ENCODE results near the gene DRG2. TPM values are rescaled to one million over a fixed set of nuclear protein-coding genes. Genes with fewer than 3 reads are reported as not detected.

Gene DRG2
- total and polyA plus RNA-seq, 4 donors = 28.6 to 41.3 (median 35.6) TPM

DNA sequence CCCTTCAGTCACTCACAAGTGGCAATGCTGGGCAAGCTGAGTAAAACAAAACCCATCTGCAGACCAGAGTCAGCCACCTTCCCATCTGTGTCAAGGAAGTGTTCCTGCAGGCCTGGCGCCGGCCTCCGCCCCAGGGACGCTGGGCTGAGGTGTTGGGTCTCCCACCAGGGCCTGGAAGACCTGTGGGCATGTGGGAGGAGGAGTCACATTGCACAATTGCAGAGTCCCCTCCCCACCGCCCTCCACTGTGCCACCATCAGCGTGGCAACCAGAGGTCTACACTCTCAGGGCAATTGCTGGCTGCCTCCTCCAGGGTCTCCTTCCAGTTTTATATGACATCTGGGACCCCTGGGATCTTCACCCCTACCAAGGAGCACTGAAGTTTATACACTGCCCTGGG lies 17.8 kb downstream of the DRG2 start:
- Histone ChIP-seq H3K27ac (ENCODE audit: low read depth in 1 of 2, low read length in 1 of 2) (no peak overlapping the region), H3K36me3 (ENCODE audit: control insufficient read depth in 4 of 4, insufficient read depth in 4 of 4, low read length in 4 of 4) (peaks cover 0 to 52% (median 19%) of the 10 kb centered on the region in 4 donors), H3K27me3 (ENCODE audit: control insufficient read depth in 3 of 3, insufficient read depth in 3 of 3, low read length in 2 of 3) (no peaks in the 10 kb centered on the region), H3K9me3 (ENCODE audit: control insufficient read depth in 4 of 4, insufficient read depth in 3 of 4, low read length in 3 of 4) (no peaks in the 10 kb centered on the region), H3K4me3 (no peak overlapping the region), H3K4me1 (ENCODE audit: control insufficient read depth in 5 of 5, insufficient read depth in 5 of 5, low read length in 5 of 5) (peaks cover 0 to under 1% (median 0%) of the 10 kb centered on the region in 5 donors), H3K9ac (ENCODE audit: insufficient read depth in 1 of 2, low read length in 2 of 2) (no peak overlapping the region)
- DNase-seq (no peak), ATAC-seq (ENCODE audit: insufficient read depth, low FRiP score) (no peak)
- TF ChIP-seq, protein P1, sequence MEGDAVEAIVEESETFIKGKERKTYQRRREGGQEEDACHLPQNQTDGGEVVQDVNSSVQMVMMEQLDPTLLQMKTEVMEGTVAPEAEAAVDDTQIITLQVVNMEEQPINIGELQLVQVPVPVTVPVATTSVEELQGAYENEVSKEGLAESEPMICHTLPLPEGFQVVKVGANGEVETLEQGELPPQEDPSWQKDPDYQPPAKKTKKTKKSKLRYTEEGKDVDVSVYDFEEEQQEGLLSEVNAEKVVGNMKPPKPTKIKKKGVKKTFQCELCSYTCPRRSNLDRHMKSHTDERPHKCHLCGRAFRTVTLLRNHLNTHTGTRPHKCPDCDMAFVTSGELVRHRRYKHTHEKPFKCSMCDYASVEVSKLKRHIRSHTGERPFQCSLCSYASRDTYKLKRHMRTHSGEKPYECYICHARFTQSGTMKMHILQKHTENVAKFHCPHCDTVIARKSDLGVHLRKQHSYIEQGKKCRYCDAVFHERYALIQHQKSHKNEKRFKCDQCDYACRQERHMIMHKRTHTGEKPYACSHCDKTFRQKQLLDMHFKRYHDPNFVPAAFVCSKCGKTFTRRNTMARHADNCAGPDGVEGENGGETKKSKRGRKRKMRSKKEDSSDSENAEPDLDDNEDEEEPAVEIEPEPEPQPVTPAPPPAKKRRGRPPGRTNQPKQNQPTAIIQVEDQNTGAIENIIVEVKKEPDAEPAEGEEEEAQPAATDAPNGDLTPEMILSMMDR (IDR thresholded peaks at IDR 0.05; ENCODE audit: control extremely low read depth, extremely low read depth) = no peak
- 93 to 98% methylated on average over 6 of the region's 6 CpGs for WGBS, 2 donors

DNA sequence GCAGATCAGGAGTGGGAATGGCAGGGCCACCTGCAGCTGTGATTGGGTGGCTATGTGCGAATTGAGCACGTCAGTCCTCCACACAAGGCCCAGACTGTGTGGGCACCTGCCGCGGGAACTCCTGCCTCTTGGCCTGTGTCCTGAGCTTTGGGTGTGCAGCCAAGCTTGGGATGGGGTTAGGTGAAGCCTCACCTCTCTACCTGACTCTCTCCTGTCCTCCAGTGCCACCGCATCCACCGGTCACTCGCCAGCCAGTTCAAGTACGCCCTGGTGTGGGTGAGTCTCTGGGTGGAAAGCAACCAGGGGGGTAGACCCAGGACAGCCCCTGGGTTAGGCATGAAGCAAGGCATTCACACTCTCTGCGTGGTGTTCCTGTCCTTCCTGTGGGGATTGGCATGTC lies 18.5 kb downstream of the DRG2 start:
- no peak overlapping the region for H3K27ac ChIP-seq (ENCODE audit: low read depth in 1 of 2, low read length in 1 of 2)
- H3K9me3 ChIP-seq (ENCODE audit: control insufficient read depth in 4 of 4, insufficient read depth in 3 of 4, low read length in 3 of 4) = no peaks in the 10 kb centered on the region
- no peaks in the 10 kb centered on the region for H3K4me1 ChIP-seq (ENCODE audit: control insufficient read depth in 5 of 5, insufficient read depth in 5 of 5, low read length in 5 of 5)
- no peak for DNase-seq
- 93 to 95% methylated on average over 9 of the region's 9 CpGs for WGBS, 2 donors
- TF ChIP-seq, protein P1 (IDR thresholded peaks at IDR 0.05; ENCODE audit: control extremely low read depth, extremely low read depth) = no peak
- no peak for ATAC-seq (ENCODE audit: insufficient read depth, low FRiP score)
- peaks cover 0 to 49% (median 17%) of the 10 kb centered on the region in 4 donors for H3K36me3 ChIP-seq (ENCODE audit: control insufficient read depth in 4 of 4, insufficient read depth in 4 of 4, low read length in 4 of 4)
- H3K4me3 ChIP-seq = no peak overlapping the region
- no peaks in the 10 kb centered on the region for H3K27me3 ChIP-seq (ENCODE audit: control insufficient read depth in 3 of 3, insufficient read depth in 3 of 3, low read length in 2 of 3)
- no peak overlapping the region for H3K9ac ChIP-seq (ENCODE audit: insufficient read depth in 1 of 2, low read length in 2 of 2)

DNA sequence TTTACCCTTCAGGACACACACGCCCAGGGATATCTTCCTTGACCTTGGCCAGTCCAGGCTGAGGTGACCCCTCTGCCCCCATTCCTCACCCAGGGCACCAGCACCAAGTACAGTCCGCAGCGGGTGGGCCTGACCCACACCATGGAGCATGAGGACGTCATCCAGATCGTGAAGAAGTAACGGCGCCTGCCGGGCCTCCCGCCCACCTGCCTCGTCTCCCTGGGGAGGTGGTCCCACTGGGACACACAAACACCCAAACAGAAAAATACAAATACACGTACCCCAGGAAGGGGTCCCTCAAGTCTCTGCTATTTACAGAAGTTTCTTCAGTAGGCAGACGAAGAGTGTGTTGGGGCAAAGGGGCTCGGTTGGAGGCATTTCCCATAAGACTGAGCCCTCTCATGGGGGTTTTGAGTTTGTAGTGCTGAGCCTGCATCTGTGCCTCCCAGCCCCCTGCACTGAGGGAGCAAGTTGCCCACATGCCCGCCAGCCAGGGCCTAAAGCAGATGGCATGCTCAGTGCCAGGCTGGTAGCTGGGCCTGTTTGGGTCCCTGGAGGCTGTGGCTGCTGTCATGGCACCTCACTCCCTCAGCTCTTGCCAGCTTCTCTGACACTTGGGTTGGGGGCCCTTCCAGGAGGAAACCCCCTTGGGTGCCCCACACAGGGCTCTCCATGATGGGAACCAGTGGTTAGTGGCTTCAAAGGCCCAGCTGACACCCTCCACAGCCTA lies 19.5 kb downstream of the DRG2 start:
- H3K9ac ChIP-seq (ENCODE audit: insufficient read depth in 1 of 2, low read length in 2 of 2) = no peak overlapping the region
- H3K4me3 ChIP-seq = no peak overlapping the region
- TF ChIP-seq, protein P1 (IDR thresholded peaks at IDR 0.05; ENCODE audit: control extremely low read depth, extremely low read depth) = no peak
- ATAC-seq (ENCODE audit: insufficient read depth, low FRiP score) (no peak), DNase-seq (no peak)
- no peaks in the 10 kb centered on the region for H3K4me1 ChIP-seq (ENCODE audit: control insufficient read depth in 5 of 5, insufficient read depth in 5 of 5, low read length in 5 of 5)
- H3K36me3 ChIP-seq (ENCODE audit: control insufficient read depth in 4 of 4, insufficient read depth in 4 of 4, low read length in 4 of 4) = peaks cover 0 to 39% (median 12%) of the 10 kb centered on the region in 4 donors
- WGBS, 2 donors = 94 to 97% methylated on average over 14 of the region's 14 CpGs
- H3K27ac ChIP-seq (ENCODE audit: low read depth in 1 of 2, low read length in 1 of 2) = no peak overlapping the region
- H3K27me3 ChIP-seq (ENCODE audit: control insufficient read depth in 3 of 3, insufficient read depth in 3 of 3, low read length in 2 of 3) = no peaks in the 10 kb centered on the region
- no peaks in the 10 kb centered on the region for H3K9me3 ChIP-seq (ENCODE audit: control insufficient read depth in 4 of 4, insufficient read depth in 3 of 4, low read length in 3 of 4)
